Right lobe of liver (tissue), 4 donors: ENCODE data around the gene TNFRSF1B.

Experiments used
- POLR2A ChIP-seq: fragments of 450-650 bp; IDR thresholded peaks from one replicate; pipeline ENCODE4 v1.6.1; 2017; ENCODE audit warnings: antibody characterized with exemption, mild to moderate bottlenecking
- TF ChIP-seq, protein P1 (sequence below), 4 donors: fragments of 200-600 bp in 3 of 4; fragments of 450-650 bp in 1 of 4; IDR thresholded peaks; one replicate each; pipeline versions ENCODE4 v1.5.1 to v1.8.0; 2016 to 2022; ENCODE audit warnings: antibody characterized with exemption in 4 of 4, mild to moderate bottlenecking in 2 of 4
- donor health status: DM: no; HTN: no; CAD: no.
- donor health status: DM: no; HTN: no; CAD: no.
- donor health status: DM: no; HTN: yes; CAD: no.

DNA sequence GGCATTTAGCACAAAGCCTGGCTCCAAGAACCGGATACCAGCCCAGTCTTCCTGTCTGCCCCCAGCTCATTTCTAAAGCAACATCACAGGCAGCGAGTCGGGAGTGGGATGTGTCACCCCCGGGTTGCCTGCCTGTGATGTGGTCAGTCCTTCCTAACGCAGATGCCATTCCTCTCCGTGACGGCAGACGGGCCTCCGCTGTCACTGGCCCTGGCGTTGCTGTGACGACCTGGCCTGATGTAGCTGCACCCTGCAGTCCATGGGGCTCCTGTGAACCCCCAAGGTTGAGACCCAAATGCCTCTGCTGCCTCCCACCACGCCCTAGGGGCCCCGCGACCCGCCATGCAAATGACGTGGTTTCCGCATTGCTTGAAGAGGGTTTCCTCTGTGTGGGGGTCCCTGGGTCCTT lies 12.3 kb downstream of the TNFRSF1B start:
- TF ChIP-seq, protein P1, sequence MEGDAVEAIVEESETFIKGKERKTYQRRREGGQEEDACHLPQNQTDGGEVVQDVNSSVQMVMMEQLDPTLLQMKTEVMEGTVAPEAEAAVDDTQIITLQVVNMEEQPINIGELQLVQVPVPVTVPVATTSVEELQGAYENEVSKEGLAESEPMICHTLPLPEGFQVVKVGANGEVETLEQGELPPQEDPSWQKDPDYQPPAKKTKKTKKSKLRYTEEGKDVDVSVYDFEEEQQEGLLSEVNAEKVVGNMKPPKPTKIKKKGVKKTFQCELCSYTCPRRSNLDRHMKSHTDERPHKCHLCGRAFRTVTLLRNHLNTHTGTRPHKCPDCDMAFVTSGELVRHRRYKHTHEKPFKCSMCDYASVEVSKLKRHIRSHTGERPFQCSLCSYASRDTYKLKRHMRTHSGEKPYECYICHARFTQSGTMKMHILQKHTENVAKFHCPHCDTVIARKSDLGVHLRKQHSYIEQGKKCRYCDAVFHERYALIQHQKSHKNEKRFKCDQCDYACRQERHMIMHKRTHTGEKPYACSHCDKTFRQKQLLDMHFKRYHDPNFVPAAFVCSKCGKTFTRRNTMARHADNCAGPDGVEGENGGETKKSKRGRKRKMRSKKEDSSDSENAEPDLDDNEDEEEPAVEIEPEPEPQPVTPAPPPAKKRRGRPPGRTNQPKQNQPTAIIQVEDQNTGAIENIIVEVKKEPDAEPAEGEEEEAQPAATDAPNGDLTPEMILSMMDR (IDR thresholded peaks at IDR 0.05): no peak
- TF ChIP-seq POLR2A: no peak
